ENCODE results near the gene CHST8.
"Not testable (repeated sequence)": the region's sequence is repeated elsewhere in the genome, so short reads cannot be mapped to it uniquely, and the experiment has no call there.

The CHST8 gene

DNA sequence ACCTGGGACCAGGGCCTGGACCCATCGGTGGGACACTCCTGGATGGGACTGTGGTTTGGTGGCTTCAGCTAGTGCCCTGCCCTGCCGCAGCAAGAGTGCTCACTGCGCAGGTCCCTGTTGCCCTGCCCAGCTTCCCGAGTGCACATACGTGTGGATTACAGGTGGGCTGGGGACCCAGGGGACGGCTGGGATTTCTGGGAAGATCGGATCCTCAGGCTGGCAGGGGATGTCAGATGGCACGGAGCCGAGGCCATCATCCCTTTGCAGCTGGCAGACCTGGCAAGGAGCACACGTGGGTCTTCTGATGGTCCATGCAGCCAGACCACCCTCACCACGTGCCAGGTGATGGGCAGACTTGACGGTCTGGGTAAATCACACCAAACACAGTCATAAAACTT is 69.3 kb downstream of the CHST8 start:
- DNase-seq: no peak

DNA sequence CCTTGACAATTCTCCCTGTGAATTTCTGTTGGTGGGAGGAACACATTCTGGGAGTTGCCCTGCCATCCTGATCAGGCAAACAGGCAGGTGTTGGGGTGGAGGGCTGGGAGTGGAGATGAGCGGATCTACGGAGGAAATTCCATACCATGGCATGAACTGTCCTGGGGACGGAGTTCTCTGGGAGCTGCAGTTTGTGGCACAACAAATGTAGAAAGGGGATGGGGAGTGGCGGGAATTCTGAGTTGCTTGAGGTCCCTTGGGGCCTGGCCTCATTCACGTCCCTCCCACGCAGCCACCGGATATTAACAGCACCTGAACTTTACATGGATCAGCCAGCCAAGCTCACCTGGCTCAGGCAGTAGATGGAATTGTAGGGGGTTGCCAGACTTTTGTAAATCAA is 70.0 kb downstream of the CHST8 start:
- no peak for DNase-seq

DNA sequence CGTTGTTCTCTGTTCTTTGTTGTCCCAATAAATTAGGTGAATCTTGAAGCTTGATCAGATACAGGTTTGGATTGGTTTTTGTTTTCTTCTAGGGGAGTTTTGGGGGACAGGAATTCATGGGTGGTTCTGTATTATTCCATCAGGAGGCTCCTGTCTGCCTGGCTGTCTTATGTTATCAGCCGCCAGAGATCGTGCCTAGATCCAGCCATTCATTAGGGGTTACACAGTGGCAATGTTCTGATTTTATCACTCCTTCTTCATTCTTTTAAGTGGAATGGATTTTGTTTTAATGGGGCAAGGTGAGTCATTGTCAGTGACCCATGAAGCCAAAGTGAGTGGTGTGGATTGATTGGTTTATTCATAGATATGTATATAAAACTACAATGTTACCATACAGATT is 71.9 kb downstream of the CHST8 start:
- DNase-seq: no peak

DNA sequence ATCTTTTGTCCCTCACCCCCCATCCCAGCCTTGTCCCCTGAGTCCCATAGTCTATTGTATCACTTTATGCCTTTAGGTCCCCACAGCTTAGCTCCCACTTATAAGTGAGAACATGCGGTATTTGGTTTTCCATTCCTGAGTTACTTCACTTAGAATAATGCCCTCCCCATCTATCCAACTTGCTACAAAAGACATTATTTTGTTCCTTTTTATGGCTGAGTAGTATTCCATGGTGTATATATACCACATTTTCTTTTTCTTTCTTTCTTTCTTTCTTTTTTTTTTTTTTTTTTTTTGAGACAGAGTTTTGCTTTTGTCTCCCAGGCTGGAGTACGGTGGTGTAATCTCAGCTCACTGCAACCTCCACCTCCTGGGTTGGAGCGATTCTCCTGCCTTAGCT is 73.8 kb downstream of the CHST8 start:
- DNase-seq: not testable (repeated sequence)

DNA sequence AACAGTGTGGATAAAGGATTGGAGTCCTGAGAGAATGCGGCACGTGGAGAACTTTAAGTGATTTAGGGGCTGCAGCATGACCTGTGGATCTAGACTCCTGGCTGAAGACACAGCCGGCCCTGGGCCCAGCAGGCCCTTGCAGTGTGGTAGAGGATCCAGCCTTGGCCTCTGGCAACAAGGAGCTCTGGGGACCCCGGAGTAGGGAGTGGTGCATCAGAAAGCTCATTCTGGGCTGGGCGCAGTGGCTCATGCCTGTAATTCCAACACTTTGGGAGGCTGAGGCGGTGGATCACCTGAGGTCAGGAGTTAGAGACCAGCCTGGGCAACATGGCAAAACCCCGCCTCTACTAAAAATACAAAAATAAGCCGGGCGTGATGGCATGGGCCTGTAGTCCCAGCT is 76.0 kb downstream of the CHST8 start:
- no peak for DNase-seq

DNA sequence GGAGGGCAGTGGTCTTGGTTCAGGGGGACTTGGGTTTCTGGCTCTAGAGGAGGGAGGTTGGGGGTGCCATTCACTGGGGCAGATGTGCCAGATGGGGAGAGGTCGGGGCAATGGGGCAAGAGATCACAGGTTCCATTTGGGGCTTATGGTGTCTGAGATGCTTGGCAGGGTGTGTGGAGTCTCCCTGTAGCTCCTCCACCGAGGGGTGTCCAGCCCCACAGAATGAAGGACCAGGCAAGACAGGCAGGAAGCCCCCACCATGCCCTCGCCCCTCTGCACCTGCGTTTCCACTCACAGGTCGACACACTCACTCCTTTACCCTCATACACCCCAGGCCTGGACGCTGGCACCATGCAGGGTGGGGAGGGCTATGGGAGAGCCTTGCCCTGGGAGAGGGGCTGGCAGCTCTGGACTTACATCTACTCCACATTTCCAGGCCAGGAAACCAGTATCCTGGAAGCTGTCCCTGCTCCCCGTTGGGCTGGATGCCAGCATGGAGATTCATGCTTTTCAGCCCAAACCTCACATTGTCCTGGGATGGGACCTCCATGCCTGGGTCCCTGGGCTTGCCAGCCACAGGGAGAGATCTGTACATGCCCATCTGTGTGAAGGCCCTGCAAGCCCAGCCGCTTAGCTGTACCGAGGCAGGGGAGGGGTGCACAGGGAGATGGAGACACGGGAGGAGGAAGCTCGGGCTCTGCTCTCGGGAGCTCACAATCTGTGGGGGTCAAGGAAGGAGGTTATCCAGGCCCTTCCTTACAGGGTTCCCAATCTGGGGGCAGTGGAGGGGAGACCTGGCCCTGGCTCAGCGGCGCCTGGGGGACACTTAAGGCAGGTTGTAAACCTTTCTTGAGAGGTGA is 77.1 kb downstream of the CHST8 start:
- no peak for DNase-seq

DNA sequence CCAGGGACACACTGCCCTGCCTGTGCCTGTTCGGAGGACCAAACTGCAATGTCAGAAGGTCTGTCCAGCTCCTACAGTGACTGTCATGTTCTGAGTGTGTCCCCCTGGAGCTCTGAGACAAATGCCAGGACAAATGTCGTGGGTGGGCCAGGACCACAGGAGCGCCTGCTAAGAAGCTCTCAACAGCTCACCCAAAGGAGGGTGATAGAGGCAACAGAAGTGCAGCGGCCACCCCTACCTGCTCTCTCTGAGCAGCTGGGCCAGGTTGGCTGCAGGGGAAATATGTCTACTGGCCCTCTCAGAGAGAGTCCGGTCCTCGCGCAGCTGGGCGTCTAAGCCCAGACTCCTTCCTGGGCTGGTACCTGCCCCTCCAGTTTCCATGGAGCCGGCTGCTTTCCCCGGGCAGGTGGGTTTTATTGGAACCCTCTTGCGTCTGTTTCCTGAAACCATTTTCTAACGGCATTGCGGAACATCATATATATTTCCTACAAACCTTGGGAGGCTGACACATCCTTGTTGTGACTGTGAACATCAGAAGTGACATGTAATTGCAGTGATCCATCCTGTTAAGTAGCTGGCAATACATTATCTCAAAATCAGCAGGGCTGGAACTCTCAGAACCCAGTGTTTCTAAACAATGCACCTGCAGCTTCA is 78.1 kb downstream of the CHST8 start:
- DNase-seq: no peak

DNA sequence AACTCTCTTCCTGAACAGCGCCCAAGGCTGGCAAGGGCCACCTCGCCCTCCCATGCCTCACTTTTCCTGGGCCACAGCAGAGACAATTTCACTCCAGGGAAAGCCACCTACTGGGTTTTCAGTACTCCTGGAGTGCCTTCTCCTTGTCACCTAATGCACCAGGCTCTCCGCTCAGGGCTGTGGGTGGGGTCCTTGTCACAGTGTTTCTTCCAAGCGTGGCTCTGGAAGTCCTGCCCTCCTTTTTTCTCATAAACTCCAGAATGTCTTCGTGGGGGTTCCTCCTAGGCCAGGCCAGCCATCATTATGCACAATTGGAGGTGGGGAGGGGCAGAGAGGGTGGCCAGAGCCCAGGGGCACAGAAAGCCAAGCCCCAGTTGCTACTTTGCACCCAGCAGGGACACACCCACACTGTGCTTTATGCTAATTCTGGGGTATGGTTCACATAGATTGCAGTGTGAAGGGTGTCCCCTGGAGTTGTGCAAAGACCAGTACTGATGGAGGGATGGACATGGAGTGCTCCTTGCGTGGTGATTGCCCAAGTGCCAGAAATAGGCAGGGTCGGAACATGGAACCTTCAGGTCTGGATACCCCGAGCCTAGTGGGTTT is 78.8 kb downstream of the CHST8 start:
- DNase-seq: no peak

DNA sequence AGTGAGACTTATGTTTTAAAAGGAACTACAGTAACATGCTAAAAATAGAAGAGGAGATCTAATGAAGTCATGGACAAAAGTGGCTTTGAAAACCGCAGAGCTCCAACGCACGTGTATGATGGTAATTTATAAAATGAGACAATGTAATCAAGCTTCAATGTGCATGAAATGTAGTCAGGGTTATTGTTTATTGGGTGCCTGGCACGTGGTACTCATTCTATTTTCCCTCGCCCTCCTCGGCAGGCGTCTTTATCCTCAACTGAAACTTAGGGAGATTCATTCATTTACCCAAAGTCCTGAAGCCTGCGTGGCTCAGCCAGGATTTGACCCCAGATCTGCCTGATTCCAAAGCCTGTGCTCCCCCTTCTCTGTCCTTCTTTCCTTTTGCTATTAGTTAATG is 79.8 kb downstream of the CHST8 start:
- no peak for DNase-seq

DNA sequence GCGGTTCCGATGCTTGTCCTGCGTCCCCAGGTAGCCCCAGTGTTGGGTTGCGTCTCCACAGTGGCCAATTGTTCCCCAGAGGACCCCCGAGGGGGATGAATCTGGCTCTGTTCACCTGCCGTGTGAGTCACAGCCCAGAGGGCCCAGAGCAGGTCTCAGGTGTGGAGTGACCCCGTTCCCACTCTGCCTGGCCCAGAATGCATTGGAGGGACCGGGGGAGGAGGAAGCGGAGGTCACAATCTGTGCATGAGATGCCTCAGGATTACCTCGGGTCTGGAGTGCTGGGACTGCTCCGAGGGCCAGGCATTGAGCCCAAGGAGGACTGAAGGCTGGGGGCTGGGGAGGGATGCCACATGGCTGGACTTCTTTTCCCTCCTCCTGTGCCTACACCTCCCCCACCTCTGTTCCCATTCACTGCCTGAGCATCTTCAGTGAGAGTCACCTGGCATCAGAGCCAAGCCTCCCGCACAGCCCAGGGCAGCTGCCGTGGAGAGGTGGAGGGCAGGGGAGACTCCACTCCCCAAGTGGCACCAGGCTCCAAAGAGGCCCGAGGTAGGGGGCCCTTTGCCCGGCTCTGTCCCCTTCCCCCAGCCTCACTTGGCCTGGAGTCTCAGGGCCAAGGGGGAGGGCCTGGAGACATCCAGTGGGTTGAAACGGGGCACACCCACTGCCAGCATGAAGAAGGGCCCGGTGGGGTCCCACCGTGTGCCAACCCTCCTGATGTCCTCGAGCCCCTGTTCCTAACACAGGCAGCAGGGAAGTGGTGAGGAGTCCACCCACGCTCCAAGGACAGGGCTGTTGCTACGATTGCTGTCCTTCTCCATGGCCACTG is 81.1 kb downstream of the CHST8 start:
- no peak for DNase-seq

DNA sequence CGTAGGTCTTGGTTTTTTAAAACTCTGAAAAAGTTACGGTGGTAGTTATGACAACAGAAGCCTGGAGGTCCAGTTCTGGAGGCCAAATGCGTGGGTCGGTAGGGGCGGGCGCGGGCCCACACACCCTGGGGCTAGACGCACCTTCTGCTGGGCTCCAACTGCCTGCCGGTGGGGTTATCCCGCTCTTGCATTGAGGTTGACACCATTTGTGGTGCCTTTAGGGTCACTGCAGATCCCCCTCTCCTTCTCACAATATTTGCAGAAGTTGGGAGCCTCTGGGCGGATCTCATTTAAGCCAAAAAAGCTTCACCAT is 81.6 kb downstream of the CHST8 start:
- DNase-seq: no peak

DNA sequence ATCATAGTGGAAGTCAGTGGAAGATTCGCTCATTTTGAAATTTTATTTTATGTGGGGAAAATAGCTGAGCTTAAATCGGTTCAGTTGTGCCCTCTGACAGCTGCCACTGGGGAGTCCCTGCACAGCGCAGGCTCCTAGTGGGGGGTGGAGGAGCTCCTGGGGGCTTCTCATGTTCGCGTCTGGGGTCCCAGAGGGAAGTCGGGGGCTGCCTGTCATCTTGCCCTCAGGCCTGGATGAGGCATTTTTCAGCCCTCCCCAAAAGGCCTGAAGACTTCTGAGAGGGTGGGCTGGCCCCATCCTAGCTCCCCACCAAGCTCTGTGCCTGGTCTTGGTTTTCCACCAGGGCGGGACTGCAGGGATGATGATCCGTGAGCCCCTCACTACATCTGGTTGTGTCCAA is 82.1 kb downstream of the CHST8 start:
- DNase-seq: no peak

DNA sequence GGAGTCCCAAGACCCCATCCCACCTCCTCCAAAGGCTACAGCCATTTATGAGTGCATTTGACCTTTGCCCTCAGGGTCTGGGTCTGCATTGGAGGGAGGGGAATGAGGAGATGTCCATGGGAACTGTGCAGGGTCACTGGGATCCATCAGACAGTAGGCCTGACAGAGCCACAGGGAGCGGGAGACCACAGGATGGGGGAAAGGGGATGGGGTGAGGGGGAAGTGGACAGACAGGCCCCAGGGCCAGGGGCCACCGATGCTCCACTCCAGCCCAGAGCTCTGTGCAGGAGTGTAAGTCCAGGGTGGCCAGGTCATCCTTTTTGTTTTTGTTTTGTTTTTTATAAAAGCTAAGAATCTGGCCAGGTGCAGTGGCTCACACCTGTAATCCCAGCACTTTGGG is 82.5 kb downstream of the CHST8 start:
- DNase-seq: no peak

DNA sequence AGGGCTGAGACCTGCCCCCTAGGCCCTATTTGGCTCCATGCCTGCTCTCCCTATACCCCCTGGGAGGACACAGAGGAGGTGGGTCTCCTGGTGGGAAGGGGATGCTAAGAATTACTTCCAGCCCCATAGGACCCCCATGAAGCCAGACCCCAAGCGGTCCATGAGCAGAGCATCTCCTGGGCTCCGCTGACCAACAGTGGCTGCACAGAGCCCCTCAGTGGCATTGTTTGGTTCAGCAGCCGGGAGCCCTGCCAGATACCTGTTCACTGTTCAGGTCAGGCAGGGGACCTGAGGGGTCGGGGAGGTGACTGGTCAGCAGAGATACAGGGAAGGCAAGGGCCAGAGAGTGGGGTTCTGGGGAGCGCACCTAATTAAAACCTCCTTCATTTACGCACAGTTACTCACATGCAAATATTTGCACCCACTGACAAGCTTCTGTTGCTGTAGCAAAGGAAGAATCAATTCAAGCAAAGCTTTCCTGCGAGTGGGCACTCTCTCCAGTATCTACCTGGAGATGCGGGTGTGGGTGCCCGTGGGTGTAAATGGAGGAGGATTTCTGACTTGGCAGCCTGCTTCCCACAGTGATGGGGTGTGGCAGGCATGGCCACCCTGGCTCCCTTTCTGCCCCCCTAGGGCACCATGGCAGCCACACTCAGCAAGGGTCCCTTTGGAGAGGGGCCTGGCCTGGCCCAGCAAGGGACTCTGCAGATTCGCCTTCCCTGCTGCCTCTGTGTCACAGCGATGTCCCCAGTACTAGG is 83.5 kb downstream of the CHST8 start:
- no peak for DNase-seq

DNA sequence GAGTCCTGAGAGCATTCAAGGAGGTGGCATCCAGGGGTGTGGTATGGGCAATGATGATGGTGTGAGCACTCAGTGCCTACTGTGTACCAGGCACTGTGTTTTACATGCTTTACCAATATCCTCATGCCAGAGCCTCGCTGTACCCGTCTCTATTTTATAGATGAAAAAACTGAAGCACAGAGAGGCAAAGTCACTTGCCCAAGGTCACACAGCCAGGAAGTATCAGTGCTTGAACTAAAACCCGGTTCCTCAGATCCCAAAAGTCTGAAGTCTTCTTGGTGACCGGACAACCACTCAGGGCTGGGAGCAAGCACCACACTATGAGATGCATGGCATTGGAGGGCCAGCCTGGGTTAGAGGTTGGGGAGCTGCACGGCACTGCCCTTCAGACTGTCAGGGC is 84.1 kb downstream of the CHST8 start:
- DNase-seq: no peak

DNA sequence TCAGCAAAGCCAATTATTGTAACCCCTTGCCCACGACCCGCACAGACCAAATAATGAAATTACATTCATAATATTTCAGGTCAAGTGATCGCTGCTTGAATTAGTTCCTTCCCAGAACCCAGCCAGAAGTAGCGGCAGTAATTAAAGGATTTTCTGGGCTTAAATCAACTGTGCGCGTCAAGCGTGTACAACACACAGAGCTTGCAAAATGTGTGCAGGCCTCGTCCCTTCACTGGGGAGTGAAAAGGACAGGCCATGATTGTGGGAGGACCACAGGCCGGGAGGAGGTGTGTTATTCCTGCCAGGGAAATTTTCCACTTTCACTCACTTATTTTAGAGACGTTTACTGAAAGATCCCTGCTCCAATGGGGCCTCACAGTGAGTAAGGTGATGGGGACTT is 84.9 kb downstream of the CHST8 start:
- no peak for DNase-seq

DNA sequence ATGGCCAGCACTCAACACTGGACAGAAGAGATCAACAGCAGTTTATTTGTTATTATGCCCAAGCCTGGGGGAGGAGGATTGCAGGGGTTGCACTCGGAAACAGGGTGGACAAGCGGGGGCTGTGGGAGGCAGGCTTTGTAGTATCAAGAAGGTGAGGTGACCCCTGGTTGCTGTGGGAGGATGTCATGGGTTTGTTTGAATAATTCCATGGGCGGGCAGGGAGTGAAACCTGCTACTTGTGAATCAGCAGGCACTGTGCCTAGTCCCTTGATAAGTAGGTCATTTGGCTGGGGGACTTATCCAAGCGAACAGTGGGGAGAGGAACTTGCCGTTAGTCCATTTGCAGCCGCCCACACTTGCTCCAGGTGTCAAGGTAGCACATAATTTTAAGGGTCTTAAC is 90.5 kb downstream of the CHST8 start:
- DNase-seq: no peak

DNA sequence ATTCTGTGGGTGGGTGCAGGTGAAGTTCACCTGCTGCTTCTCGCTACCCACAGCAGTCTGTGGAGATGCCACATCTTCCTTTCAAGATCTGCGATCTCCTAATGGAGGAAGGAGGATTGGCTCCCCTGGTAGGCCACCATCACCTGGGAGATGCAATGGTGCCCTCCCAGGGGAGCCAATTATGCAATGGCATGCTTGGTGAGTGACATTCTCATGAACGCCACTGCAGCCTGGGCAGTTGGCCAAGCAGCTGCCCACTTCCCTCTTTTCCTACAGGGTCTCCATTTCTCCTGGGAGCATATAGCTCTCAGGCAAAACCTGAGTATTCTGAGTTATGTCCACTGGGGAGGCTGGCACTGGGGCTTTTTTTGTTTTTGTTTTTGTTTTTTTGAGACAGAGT is 91.4 kb downstream of the CHST8 start:
- no peak for DNase-seq

DNA sequence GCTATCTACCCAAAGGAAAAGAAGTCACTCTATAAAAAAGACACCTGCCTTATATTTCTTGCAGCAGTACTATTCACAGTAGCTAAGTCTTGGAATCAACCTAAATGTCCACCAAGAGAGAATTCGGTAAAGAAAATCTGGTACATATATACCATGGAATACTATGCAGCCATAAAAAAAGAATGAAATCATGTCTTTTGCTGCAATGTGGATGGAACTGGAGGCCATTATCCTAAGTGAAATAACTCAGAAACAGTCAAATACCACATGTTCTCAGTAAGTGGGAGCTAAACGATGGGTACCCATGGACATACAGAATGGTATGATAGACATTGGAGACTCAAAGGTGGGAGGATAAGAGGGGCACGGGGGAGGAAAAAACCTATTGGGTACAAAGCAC is 92.4 kb downstream of the CHST8 start:
- no peak for DNase-seq

DNA sequence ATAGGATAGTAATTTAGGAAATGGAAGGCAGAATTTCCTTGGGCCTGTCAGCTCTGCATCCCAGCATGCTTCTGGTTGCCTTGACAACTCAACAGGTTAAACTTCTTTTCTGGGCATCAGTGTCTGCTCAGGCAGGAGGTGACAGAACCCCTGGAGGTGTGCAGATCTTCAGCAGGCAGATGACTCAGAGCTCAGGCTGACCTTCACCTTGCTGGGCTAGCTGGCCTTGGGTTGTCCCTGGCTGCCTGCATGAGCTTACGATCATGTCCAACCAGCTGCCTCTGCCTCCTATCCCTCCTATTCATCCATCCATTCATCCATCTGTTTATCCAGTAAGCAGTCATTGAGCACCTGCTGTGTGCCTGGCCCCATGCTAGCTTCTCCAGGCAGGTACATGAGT is 93.7 kb downstream of the CHST8 start:
- DNase-seq: no peak

DNA sequence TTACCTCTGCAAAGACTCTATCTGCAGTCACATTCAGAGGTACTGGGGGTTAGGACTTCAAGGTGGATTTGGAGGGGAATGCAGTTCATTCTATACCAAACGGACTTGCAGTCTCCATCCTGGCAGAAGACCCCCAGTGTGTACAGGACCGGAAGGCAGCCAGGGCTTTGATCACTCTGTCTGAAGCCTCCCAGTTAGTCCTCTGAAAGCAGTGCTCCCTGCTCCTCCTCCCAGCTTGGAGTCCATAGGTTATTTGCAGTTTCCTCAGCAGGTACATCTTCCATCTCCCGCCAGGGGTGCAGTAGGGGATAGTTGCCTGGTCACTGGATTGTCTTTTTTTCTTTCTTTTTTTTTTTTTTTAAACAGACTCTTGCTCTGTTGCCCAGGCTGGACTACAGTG is 96.1 kb downstream of the CHST8 start:
- DNase-seq: no peak

DNA sequence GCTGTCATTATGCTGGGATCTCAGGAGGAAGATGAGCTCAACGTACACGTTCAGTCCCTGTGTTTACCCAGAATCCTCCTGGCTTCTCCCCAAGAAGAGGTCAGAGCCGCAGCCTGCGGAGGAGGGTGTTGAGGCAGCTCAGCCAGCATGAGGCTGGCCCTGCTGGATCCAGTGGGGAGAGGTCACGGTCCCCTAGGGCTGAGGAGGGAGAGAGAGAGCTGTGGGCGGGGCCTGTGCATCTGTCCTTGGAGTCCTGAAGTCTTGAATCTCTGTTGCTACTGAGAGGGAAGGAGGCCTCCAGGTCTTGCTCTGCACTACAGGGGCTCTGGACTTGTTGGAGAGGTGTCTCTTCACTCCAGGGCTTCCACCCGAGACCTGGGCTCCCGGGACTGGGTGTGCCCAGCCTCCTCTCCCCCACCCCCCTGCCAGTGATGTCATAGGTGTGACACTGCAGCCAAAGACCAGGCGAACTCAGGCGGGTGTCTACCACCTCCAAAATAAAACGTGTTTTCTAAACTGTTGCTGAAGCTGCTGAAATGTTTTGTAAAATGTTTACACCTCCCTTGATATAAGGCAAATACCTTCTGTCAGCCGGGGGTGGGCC is 97.0 kb downstream of the CHST8 start:
- no peak for DNase-seq
